GM06990 (cell line): ENCODE results near the gene EI24.
"Not testable (repeated sequence)": the region's sequence is repeated elsewhere in the genome, so short reads cannot be mapped to it uniquely, and the experiment has no call there.

Source experiments
- DNase-seq: peaks from one replicate; pipeline ENCODE4 v3.0.0-alpha.2; 2011; ENCODE audit not compliant: insufficient read length; ENCODE audit errors: extremely low read depth
- H3K27me3 ChIP-seq: replicated peaks from 2 replicates; pipeline ENCODE4 v1.6.0; 2011; ENCODE audit warnings: low read length; ENCODE audit not compliant: control insufficient read depth, insufficient read depth
- H3K36me3 ChIP-seq: 2 replicates; pipeline ENCODE4 v1.5.1; 2011; ENCODE audit warnings: low read length; ENCODE audit not compliant: control insufficient read depth, insufficient read depth
- H3K4me3 ChIP-seq: replicated peaks from 2 replicates; pipeline ENCODE4 v1.5.1; 2011; ENCODE audit warnings: low read depth, mild to moderate bottlenecking, control low read depth, low read length
- CTCF ChIP-seq: IDR thresholded peaks from 2 replicates; pipeline ENCODE4 v1.5.1; 2011; ENCODE audit warnings: low read length, control low read depth, mild to moderate bottlenecking, inconsistent platforms; ENCODE audit not compliant: insufficient read depth, poor library complexity, severe bottlenecking

Gene EI24

GRCh38 chr11:125568970-125569914 is at the start of gene EI24:
Gene EI24 (plus strand): TSS chr11:125569477. CDS start chr11:125572528, 3,051 bp downstream.
- TF ChIP-seq CTCF: peak; percentile 75
- Histone ChIP-seq H3K36me3 (no peaks in the 10 kb centered on the region; the same call in 1 of the 2 replicates), H3K27me3 (no peaks in the 10 kb centered on the region), H3K4me3 (peak within 1 kb of the TSS; percentile 99)
- peak; percentile 95 for DNase-seq

- Histone ChIP-seq H3K4me3 (no peak overlapping the region), H3K36me3 (no peaks in the 10 kb centered on the region), H3K27me3 (no peaks in the 10 kb centered on the region)
- DNase-seq: no peak
- TF ChIP-seq CTCF: no peak
Observed at GRCh38 chr11:125519860-125520834, 49.1 kb upstream of the EI24 start.

GRCh38 chr11:125525303-125525702 is 44.0 kb upstream of the EI24 start:
- no peak for TF ChIP-seq CTCF
- Histone ChIP-seq H3K36me3 (no peaks in the 10 kb centered on the region), H3K4me3 (no peak overlapping the region), H3K27me3 (no peaks in the 10 kb centered on the region)
- no peak for DNase-seq

- H3K27me3 ChIP-seq: no peaks in the 10 kb centered on the region
- H3K4me3 ChIP-seq: no peak overlapping the region
- no peak for DNase-seq
- no peak for TF ChIP-seq CTCF
- H3K36me3 ChIP-seq: no peaks in the 10 kb centered on the region
Observed at GRCh38 chr11:125532668-125533067, 36.6 kb upstream of the EI24 start.

- no peak for TF ChIP-seq CTCF
- DNase-seq: no peak
- Histone ChIP-seq H3K27me3 (no peaks in the 10 kb centered on the region), H3K4me3 (no peak overlapping the region), H3K36me3 (no peaks in the 10 kb centered on the region)
Observed at GRCh38 chr11:125535585-125535984, 33.7 kb upstream of the EI24 start.

- H3K27me3 ChIP-seq, DNase-seq, H3K36me3 ChIP-seq, H3K4me3 ChIP-seq: not testable (repeated sequence)
Observed at GRCh38 chr11:125536834-125537233, 32.4 kb upstream of the EI24 start.
